Measurements from ENCODE around the gene MACROD1. TPM values are rescaled to one million over a fixed set of nuclear protein-coding genes. Genes with fewer than 3 reads are reported as not detected.

MACROD1 gene
- 22.3 and 29.6 TPM in 2 replicates for total RNA-seq
- long read RNA-seq, partial matches to known transcripts: 0 of 1 reads
- long read RNA-seq, other reads (novel, unspliced or antisense): 1 of 1 reads

- no peak for TF ChIP-seq CTCF (IDR thresholded peaks at IDR 0.05)
- no peaks in the 10 kb centered on the region for H3K36me3 Mint-ChIP-seq (ENCODE audit: unreplicated experiment)
- no peaks in the 10 kb centered on the region for H3K27me3 Mint-ChIP-seq (ENCODE audit: unreplicated experiment)
- DNase-seq (ENCODE audit: extremely low spot score, unreplicated experiment): peak; percentile 92
- peaks cover 14% of the 10 kb centered on the region for H3K4me1 Mint-ChIP-seq (ENCODE audit: unreplicated experiment)
- peak within 1 kb of the TSS; percentile 68 for H3K27ac Mint-ChIP-seq (ENCODE audit: unreplicated experiment)
- H3K9me3 Mint-ChIP-seq (ENCODE audit: unreplicated experiment): no peaks in the 10 kb centered on the region
- H3K4me3 Mint-ChIP-seq (ENCODE audit: unreplicated experiment): peak within 1 kb of the TSS; percentile 86
Observed at GRCh38 chr11:64165842-64166635, at the start of gene MACROD1. Gene MACROD1, minus strand, starts transcription at chr11:64166113. Its CDS starts 119 bp downstream, at chr11:64165994.

- Mint-ChIP-seq H3K36me3 (ENCODE audit: unreplicated experiment) (no peaks in the 10 kb centered on the region), H3K9me3 (ENCODE audit: unreplicated experiment) (no peaks in the 10 kb centered on the region), H3K27me3 (ENCODE audit: unreplicated experiment) (no peaks in the 10 kb centered on the region), H3K27ac (ENCODE audit: unreplicated experiment) (no peak overlapping the region), H3K4me1 (ENCODE audit: unreplicated experiment) (peaks cover 7% of the 10 kb centered on the region), H3K4me3 (ENCODE audit: unreplicated experiment) (no peak overlapping the region)
- no peak for DNase-seq (ENCODE audit: extremely low spot score, unreplicated experiment)
- no peak for TF ChIP-seq CTCF (IDR thresholded peaks at IDR 0.05)
Observed at GRCh38 chr11:64211181-64211872, 45.4 kb upstream of the MACROD1 start.

- Mint-ChIP-seq H3K36me3 (ENCODE audit: unreplicated experiment) (no peaks in the 10 kb centered on the region), H3K27me3 (ENCODE audit: unreplicated experiment) (no peaks in the 10 kb centered on the region), H3K9me3 (ENCODE audit: unreplicated experiment) (no peaks in the 10 kb centered on the region), H3K4me1 (ENCODE audit: unreplicated experiment) (peaks cover 7% of the 10 kb centered on the region), H3K4me3 (ENCODE audit: unreplicated experiment) (no peak overlapping the region), H3K27ac (ENCODE audit: unreplicated experiment) (no peak overlapping the region)
- DNase-seq (ENCODE audit: extremely low spot score, unreplicated experiment): no peak
- TF ChIP-seq CTCF (IDR thresholded peaks at IDR 0.05): no peak
Observed at GRCh38 chr11:64210301-64211020, 44.5 kb upstream of the MACROD1 start.

GRCh38 chr11:64209563-64209843 lies 43.6 kb upstream of the MACROD1 start:
- no peak overlapping the region for H3K4me3 Mint-ChIP-seq (ENCODE audit: unreplicated experiment)
- no peaks in the 10 kb centered on the region for H3K27me3 Mint-ChIP-seq (ENCODE audit: unreplicated experiment)
- TF ChIP-seq CTCF (IDR thresholded peaks at IDR 0.05): no peak
- no peak for DNase-seq (ENCODE audit: extremely low spot score, unreplicated experiment)
- H3K9me3 Mint-ChIP-seq (ENCODE audit: unreplicated experiment): no peaks in the 10 kb centered on the region
- H3K36me3 Mint-ChIP-seq (ENCODE audit: unreplicated experiment): peaks cover 2% of the 10 kb centered on the region
- no peak overlapping the region for H3K27ac Mint-ChIP-seq (ENCODE audit: unreplicated experiment)
- peaks cover 10% of the 10 kb centered on the region for H3K4me1 Mint-ChIP-seq (ENCODE audit: unreplicated experiment)

Data from osteocyte (in vitro differentiated cells).